Neutrophil (primary cell): ENCODE results near the gene GRIA1.

Experiments
- H3K27ac ChIP-seq: fragments of 200-600 bp; sonication (generic); 2 replicates; pipeline ENCODE4 v1.5.1; 2016; ENCODE audit warnings: mild to moderate bottlenecking, moderate library complexity
- H3K27me3 ChIP-seq: fragments of 200-600 bp; sonication (generic); 2 replicates; pipeline ENCODE4 v1.6.0; 2016; ENCODE audit warnings: mild to moderate bottlenecking
- H3K36me3 ChIP-seq: fragments of 200-600 bp; sonication (generic); 2 replicates; pipeline ENCODE4 v1.5.1; 2017
- H3K4me1 ChIP-seq, 2 experiments: fragments of 200-600 bp in 1 of 2; sonication (generic) in 1 of 2; 1 replicate in 1 of 2; 2 replicates in 1 of 2; pipeline versions ENCODE4 v1.5.1 to v1.6.1; 2013 to 2016; ENCODE audit warnings: low read depth in 1 of 2, low read length in 1 of 2, mild to moderate bottlenecking in 1 of 2, moderate library complexity in 1 of 2; ENCODE audit not compliant: control insufficient read depth in 1 of 2, insufficient read depth in 1 of 2
- H3K4me3 ChIP-seq, 2 experiments: fragments of 200-600 bp in 1 of 2; sonication (generic) in 1 of 2; 1 replicate in 1 of 2; 2 replicates in 1 of 2; pipeline ENCODE4 v1.5.1; 2013 to 2016; ENCODE audit warnings: low read depth in 1 of 2, low read length in 1 of 2, mild to moderate bottlenecking in 1 of 2, moderate library complexity in 1 of 2
- H3K9me3 ChIP-seq: fragments of 200-600 bp; sonication (generic); 2 replicates; pipeline ENCODE4 v1.5.1; 2016
- CTCF ChIP-seq: fragments of 200-600 bp; sonication (generic); IDR thresholded peaks from 2 replicates; pipeline ENCODE4 v1.5.1; 2016; ENCODE audit warnings: antibody characterized with exemption

The GRIA1 gene

GRCh38 chr5:153496835-153497234 lies 6.4 kb downstream of the GRIA1 start:
- no peak overlapping the region for H3K27ac ChIP-seq
- H3K36me3 ChIP-seq, result no peaks in the 10 kb centered on the region
- H3K4me3 ChIP-seq, result no peak overlapping the region
- H3K9me3 ChIP-seq, result no peaks in the 10 kb centered on the region
- no peaks in the 10 kb centered on the region for H3K4me1 ChIP-seq
- peaks cover 18% of the 10 kb centered on the region for H3K27me3 ChIP-seq
- TF ChIP-seq CTCF, result no peak

- H3K9me3 ChIP-seq, result no peaks in the 10 kb centered on the region
- H3K4me3 ChIP-seq, result no peak overlapping the region
- no peak overlapping the region for H3K27ac ChIP-seq
- H3K36me3 ChIP-seq, result no peaks in the 10 kb centered on the region
- H3K27me3 ChIP-seq, result peaks cover 1% of the 10 kb centered on the region
- no peaks in the 10 kb centered on the region for H3K4me1 ChIP-seq
- TF ChIP-seq CTCF, result no peak
Observed at GRCh38 chr5:153498516-153498915, 8.0 kb downstream of the GRIA1 start.

GRCh38 chr5:153500178-153500577 lies 9.7 kb downstream of the GRIA1 start:
- Histone ChIP-seq H3K4me1 (no peaks in the 10 kb centered on the region), H3K27me3 (no peaks in the 10 kb centered on the region), H3K36me3 (no peaks in the 10 kb centered on the region), H3K9me3 (no peaks in the 10 kb centered on the region), H3K27ac (no peak overlapping the region), H3K4me3 (no peak overlapping the region)
- TF ChIP-seq CTCF, result no peak

GRCh38 chr5:153504726-153505125 lies 14.3 kb downstream of the GRIA1 start:
- H3K36me3 ChIP-seq, result no peaks in the 10 kb centered on the region
- no peaks in the 10 kb centered on the region for H3K9me3 ChIP-seq
- TF ChIP-seq CTCF, result no peak
- H3K27ac ChIP-seq, result no peak overlapping the region
- no peaks in the 10 kb centered on the region for H3K4me1 ChIP-seq
- no peaks in the 10 kb centered on the region for H3K27me3 ChIP-seq
- H3K4me3 ChIP-seq, result no peak overlapping the region

- Histone ChIP-seq H3K9me3 (no peaks in the 10 kb centered on the region), H3K27me3 (no peaks in the 10 kb centered on the region), H3K4me1 (no peaks in the 10 kb centered on the region), H3K36me3 (no peaks in the 10 kb centered on the region), H3K27ac (no peak overlapping the region), H3K4me3 (no peak overlapping the region)
- TF ChIP-seq CTCF, result no peak
Observed at GRCh38 chr5:153508700-153509099, 18.2 kb downstream of the GRIA1 start.

GRCh38 chr5:153511622-153512021 lies 21.2 kb downstream of the GRIA1 start:
- Histone ChIP-seq H3K27me3 (no peaks in the 10 kb centered on the region), H3K27ac (no peak overlapping the region), H3K9me3 (no peaks in the 10 kb centered on the region), H3K4me1 (no peaks in the 10 kb centered on the region), H3K36me3 (no peaks in the 10 kb centered on the region), H3K4me3 (no peak overlapping the region)
- TF ChIP-seq CTCF, result no peak
